Transverse colon (tissue), 4 donors: ENCODE data around the gene LMX1B. TPM values are rescaled to one million over a fixed set of nuclear protein-coding genes. Genes with fewer than 3 reads are reported as not detected.

Source experiments
- DNase-seq: peaks from one replicate; pipeline ENCODE4 v3.0.0-alpha.2; 2019
- H3K27ac ChIP-seq, 4 donors: fragments of 200-600 bp; sonication (generic); 2 replicates each; pipeline ENCODE4 v1.5.1; 2016 to 2018; ENCODE audit warnings: inconsistent platforms in 4 of 4
- H3K27me3 ChIP-seq: fragments of 200-600 bp; sonication (generic); 2 replicates; pipeline ENCODE4 v1.5.1; 2017; ENCODE audit warnings: inconsistent platforms
- H3K36me3 ChIP-seq, 4 donors: fragments of 200-600 bp; sonication (generic); 2 replicates each; pipeline ENCODE4 v1.5.1; 2017 to 2019; ENCODE audit warnings: inconsistent platforms in 4 of 4
- H3K4me1 ChIP-seq, 4 donors: fragments of 200-600 bp; sonication (generic); 2 replicates each; pipeline ENCODE4 v1.5.1; 2017 to 2020; ENCODE audit warnings: inconsistent platforms in 4 of 4
- H3K4me3 ChIP-seq, 4 donors: fragments of 200-600 bp; sonication (generic); 1 replicate in 1 of 4; 2 replicates in 3 of 4; pipeline versions ENCODE4 v1.5.1 to v1.6.1; 2017 to 2019; ENCODE audit warnings: inconsistent platforms in 4 of 4
- H3K9me3 ChIP-seq, 2 donors: fragments of 200-600 bp; sonication (generic); 2 replicates each; pipeline ENCODE4 v1.5.1; 2017 to 2019; ENCODE audit warnings: inconsistent platforms in 2 of 2
- CTCF ChIP-seq, 5 experiments: fragments of 200-600 bp in 3 of 5; fragments of 450-650 bp in 2 of 5; sonication (generic) in 3 of 5; IDR thresholded peaks; 1 replicate in 2 of 5; 2 replicates in 3 of 5; pipeline ENCODE4 v1.5.1; 2016 to 2017; ENCODE audit warnings: antibody characterized with exemption in 5 of 5, inconsistent platforms in 3 of 5, mild to moderate bottlenecking in 2 of 5, moderate library complexity in 1 of 5
- EP300 ChIP-seq: sonication (generic); formaldehyde crosslinking; IDR thresholded peaks from one replicate; pipeline ENCODE4 v1.6.1; 2017; ENCODE audit warnings: antibody characterized with exemption, low read depth
- POLR2A ChIP-seq: fragments of 450-650 bp; IDR thresholded peaks from one replicate; pipeline ENCODE4 v1.6.1; 2016; ENCODE audit warnings: antibody characterized with exemption, mild to moderate bottlenecking, moderate library complexity
- POLR2AphosphoS5 ChIP-seq, 3 donors: sonication (generic); formaldehyde crosslinking; IDR thresholded peaks; one replicate each; pipeline ENCODE4 v1.6.1; 2016; ENCODE audit warnings: antibody characterized with exemption in 3 of 3
- WGBS, 2 donors: methylation state at CpG; one replicate each; pipeline ENCODE4 v1.1.5; 2018; ENCODE audit warnings: low coverage in 1 of 2; 5-methylcytosine and 5-hydroxymethylcytosine counted together
- in situ Hi-C, 4 donors: fragments of 200-750 bp; cut with MboI; loops; one replicate each; pipeline versions ENCODE4 v1.15.0 to v1.15.1; 2017; ENCODE audit warnings: low sequenced_read_pairs in 3 of 4, low pct_ligation_motif_present in 1 of 4, low pct_unique_long_range_greater_than_20kb in 1 of 4
- intact Hi-C: fragments of 100-400 bp; cut with DNase I; formaldehyde crosslinking; loops from one replicate; pipeline ENCODE4 v1.15.1; 2023; ENCODE audit warnings: low total_unique reads
- total RNA-seq, 4 donors: library from RNA; depleted of rRNA; stranded (reverse); fragments of >200 nt; gene quantifications; one replicate each; pipeline ENCODE4 v1.1.0, GENCODE V29; 2016

Gene LMX1B
- total RNA-seq, 4 donors from 2014 or later: 0.64 TPM; not detected in 3

- Histone ChIP-seq H3K9me3 (no peaks in the 10 kb centered on the region), H3K36me3 (no peaks in the 10 kb centered on the region), H3K27me3 (peaks cover 99% of the 10 kb centered on the region), H3K27ac (no peak overlapping the region), H3K4me3 (no peak overlapping the region), H3K4me1 (peaks cover 0 to 2% (median 0%) of the 10 kb centered on the region in 4 donors)
- WGBS, 2 donors: 54 to 79% methylated on average over 2 to 5 of the region's 5 CpGs
- no peak for TF ChIP-seq POLR2AphosphoS5 (IDR thresholded peaks at IDR 0.05)
- TF ChIP-seq EP300: no peak
- no peak for TF ChIP-seq CTCF (IDR thresholded peaks at IDR 0.05)
- TF ChIP-seq POLR2A: no peak
- in situ Hi-C loops (no loop called here), intact Hi-C loops (no loop called here)
- no peak for DNase-seq
Measured at GRCh38 chr9:126684965-126685465, 71.3 kb downstream of the LMX1B start.

- no peak for DNase-seq
- H3K4me3 ChIP-seq: no peak overlapping the region
- H3K27ac ChIP-seq: no peak overlapping the region
- H3K4me1 ChIP-seq: no peaks in the 10 kb centered on the region
- in situ Hi-C loops (no loop called here), intact Hi-C loops (no loop called here)
- WGBS, 2 donors: 67 to 69% methylated on average over 8 to 20 of the region's 20 CpGs
- H3K27me3 ChIP-seq: peaks cover 86% of the 10 kb centered on the region
- TF ChIP-seq CTCF (IDR thresholded peaks at IDR 0.05): no peak
- no peak for TF ChIP-seq EP300
- TF ChIP-seq POLR2A: no peak
- TF ChIP-seq POLR2AphosphoS5 (IDR thresholded peaks at IDR 0.05): no peak
- no peaks in the 10 kb centered on the region for H3K36me3 ChIP-seq
- H3K9me3 ChIP-seq: no peaks in the 10 kb centered on the region
Measured at GRCh38 chr9:126687930-126688461, 74.3 kb downstream of the LMX1B start.

- Histone ChIP-seq H3K4me3 (no peak overlapping the region), H3K27ac (no peak overlapping the region), H3K4me1 (no peaks in the 10 kb centered on the region), H3K27me3 (peaks cover 86% of the 10 kb centered on the region), H3K36me3 (no peaks in the 10 kb centered on the region), H3K9me3 (no peaks in the 10 kb centered on the region)
- WGBS, 2 donors: 65% methylated on average over 3 of the region's 3 CpGs; no CpG with 5 or more reads in 1 of the 2 donors
- DNase-seq: no peak
- TF ChIP-seq POLR2AphosphoS5 (IDR thresholded peaks at IDR 0.05) (no peak), EP300 (no peak), POLR2A (no peak), CTCF (IDR thresholded peaks at IDR 0.05) (no peak)
- in situ Hi-C loops: no loop called here
- intact Hi-C loops: no loop called here
Measured at GRCh38 chr9:126688617-126689016, 74.9 kb downstream of the LMX1B start.

GRCh38 chr9:126689027-126689825 is 75.5 kb downstream of the LMX1B start:
- Histone ChIP-seq H3K9me3 (no peaks in the 10 kb centered on the region), H3K27ac (no peak overlapping the region), H3K27me3 (peaks cover 86% of the 10 kb centered on the region), H3K36me3 (no peaks in the 10 kb centered on the region), H3K4me1 (no peaks in the 10 kb centered on the region), H3K4me3 (no peak overlapping the region)
- no peak for TF ChIP-seq EP300
- no peak for TF ChIP-seq POLR2AphosphoS5 (IDR thresholded peaks at IDR 0.05)
- TF ChIP-seq POLR2A: no peak
- no peak for TF ChIP-seq CTCF (IDR thresholded peaks at IDR 0.05)
- WGBS, 2 donors: 40% methylated on average over 20 of the region's 24 CpGs; no CpG with 5 or more reads in 1 of the 2 donors
- in situ Hi-C loops (no loop called here), intact Hi-C loops (no loop called here)
- no peak for DNase-seq
